Gastrocnemius medialis (tissue), 4 donors: ENCODE data around the gene CBX7.
"Not testable (repeated sequence)": the region's sequence is repeated elsewhere in the genome, so short reads cannot be mapped to it uniquely, and the experiment has no call there.

ENCODE experiments used
- CTCF ChIP-seq, 5 experiments: fragments of 450-650 bp in 3 of 5; fragments of 200-600 bp in 2 of 5; sonication (generic) in 2 of 5; IDR thresholded peaks in 4 of 5; conservative IDR thresholded peaks in 1 of 5; 1 replicate in 4 of 5; 2 replicates in 1 of 5; pipeline ENCODE4 v1.5.1; 2016 to 2019; ENCODE audit warnings: antibody characterized with exemption in 5 of 5, mild to moderate bottlenecking in 3 of 5, moderate library complexity in 3 of 5
- POLR2A ChIP-seq, 2 donors: fragments of 450-650 bp; IDR thresholded peaks; one replicate each; pipeline ENCODE4 v1.6.1; 2017; ENCODE audit warnings: antibody characterized with exemption in 2 of 2, mild to moderate bottlenecking in 2 of 2, moderate library complexity in 2 of 2

- not testable (repeated sequence) for TF ChIP-seq CTCF (IDR thresholded peaks at IDR 0.05 in 4 of 5, conservative IDR thresholded peaks at IDR 0.05 in 1 of 5); POLR2A (IDR thresholded peaks at IDR 0.05)
Observed at GRCh38 chr22:39156093-39156492, 3.6 kb upstream of the CBX7 start.
